ENCODE data around the gene NID1. TPM values are rescaled to one million over a fixed set of nuclear protein-coding genes. Genes with fewer than 3 reads are reported as not detected.
"Not testable (repeated sequence)": the region's sequence is repeated elsewhere in the genome, so short reads cannot be mapped to it uniquely, and the experiment has no call there.

The NID1 gene
- total RNA-seq, 4 donors from 2014 or later = 27.9 to 48.4 (median 32.3) TPM

- 93% methylated on average over 5 of the region's 5 CpGs for WGBS
- Histone ChIP-seq H3K4me3 (no peak overlapping the region), H3K4me1 (peaks cover 9% of the 10 kb centered on the region), H3K9me3 (no peaks in the 10 kb centered on the region), H3K27ac (no peak overlapping the region), H3K36me3 (peaks cover 47% of the 10 kb centered on the region), H3K27me3 (no peaks in the 10 kb centered on the region)
- no peak for DNase-seq (ENCODE audit: low spot score in 2 of 2)
- TF ChIP-seq POLR2A (IDR thresholded peaks at IDR 0.05) (no peak), CTCF (IDR thresholded peaks at IDR 0.05) (no peak), EP300 (IDR thresholded peaks at IDR 0.05) (no peak), POLR2AphosphoS5 (IDR thresholded peaks at IDR 0.05) (no peak)
These were observed 88.4 kb downstream of the NID1 start for GRCh38 chr1:235976490-235976889.

GRCh38 chr1:235974616-235975015, 90.3 kb downstream of the NID1 start:
- Histone ChIP-seq H3K9me3 (no peaks in the 10 kb centered on the region), H3K36me3 (peaks cover 30% of the 10 kb centered on the region), H3K4me3 (no peak overlapping the region), H3K27me3 (no peaks in the 10 kb centered on the region), H3K4me1 (peaks cover 14% of the 10 kb centered on the region), H3K27ac (no peak overlapping the region)
- DNase-seq (ENCODE audit: low spot score in 2 of 2) = no peak
- WGBS = 50% methylated on average over 1 of the region's 1 CpG
- no peak for TF ChIP-seq CTCF (IDR thresholded peaks at IDR 0.05)
- no peak for TF ChIP-seq POLR2AphosphoS5 (IDR thresholded peaks at IDR 0.05)
- TF ChIP-seq POLR2A (IDR thresholded peaks at IDR 0.05) = no peak
- no peak for TF ChIP-seq EP300 (IDR thresholded peaks at IDR 0.05)

- not testable (repeated sequence) for H3K27me3 ChIP-seq; H3K9me3 ChIP-seq; DNase-seq (ENCODE audit: low spot score in 2 of 2)
- 94% methylated on average over 3 of the region's 3 CpGs for WGBS
- peaks cover 11% of the 10 kb centered on the region for H3K36me3 ChIP-seq
- H3K4me1 ChIP-seq = peaks cover 14% of the 10 kb centered on the region
- peak overlapping the region; percentile 94 for H3K27ac ChIP-seq
- H3K4me3 ChIP-seq = peak overlapping the region; percentile 41
These were observed 92.2 kb downstream of the NID1 start for GRCh38 chr1:235972691-235973090.

- no peaks in the 10 kb centered on the region for H3K27me3 ChIP-seq
- DNase-seq (ENCODE audit: low spot score in 2 of 2) = no peak
- H3K9me3 ChIP-seq = no peaks in the 10 kb centered on the region
- peak overlapping the region; percentile 41 for H3K4me3 ChIP-seq
- H3K27ac ChIP-seq = peak overlapping the region; percentile 94
- WGBS = 33% methylated on average over 5 of the region's 5 CpGs
- TF ChIP-seq POLR2A (IDR thresholded peaks at IDR 0.05) (no peak), POLR2AphosphoS5 (IDR thresholded peaks at IDR 0.05) (no peak), EP300 (IDR thresholded peaks at IDR 0.05) (no peak)
- peaks cover 7% of the 10 kb centered on the region for H3K36me3 ChIP-seq
- H3K4me1 ChIP-seq = peaks cover 14% of the 10 kb centered on the region
These were observed 92.6 kb downstream of the NID1 start for GRCh38 chr1:235972311-235972689.

- DNase-seq (ENCODE audit: low spot score in 2 of 2) = peak; percentile 96 to 97
- Histone ChIP-seq H3K4me1 (peaks cover 14% of the 10 kb centered on the region), H3K4me3 (peak overlapping the region; percentile 41), H3K36me3 (peaks cover 1% of the 10 kb centered on the region), H3K9me3 (no peaks in the 10 kb centered on the region), H3K27me3 (no peaks in the 10 kb centered on the region), H3K27ac (peak overlapping the region; percentile 94)
- WGBS = 12% methylated on average over 29 of the region's 29 CpGs
- TF ChIP-seq POLR2AphosphoS5 (IDR thresholded peaks at IDR 0.05) (peak in 1 of 3 donors; percentile 54), CTCF (IDR thresholded peaks at IDR 0.05) (peak; percentile 84 to 85), EP300 (IDR thresholded peaks at IDR 0.05) (no peak), POLR2A (IDR thresholded peaks at IDR 0.05) (peak in 1 of 2 donors; percentile 16)
These were observed 93.1 kb downstream of the NID1 start for GRCh38 chr1:235971571-235972310.

- TF ChIP-seq POLR2AphosphoS5 (IDR thresholded peaks at IDR 0.05) = no peak
- no peak for TF ChIP-seq POLR2A (IDR thresholded peaks at IDR 0.05)
- no peak for TF ChIP-seq EP300 (IDR thresholded peaks at IDR 0.05)
- no peak for TF ChIP-seq CTCF (IDR thresholded peaks at IDR 0.05)
- Histone ChIP-seq H3K27me3 (no peaks in the 10 kb centered on the region), H3K4me1 (peaks cover 14% of the 10 kb centered on the region), H3K4me3 (peak overlapping the region; percentile 41), H3K9me3 (no peaks in the 10 kb centered on the region), H3K27ac (peak overlapping the region; percentile 94), H3K36me3 (no peaks in the 10 kb centered on the region)
- no peak for DNase-seq (ENCODE audit: low spot score in 2 of 2)
- 54% methylated on average over 3 of the region's 3 CpGs for WGBS
These were observed 93.9 kb downstream of the NID1 start for GRCh38 chr1:235971020-235971419.

Data from suprapubic skin (tissue), 4 donors.